HEK293 (cell line): ENCODE data around the gene SRPK1.

Experiments
- CTCF ChIA-PET: fragments of 350-600 bp; formaldehyde crosslinking; extraction: SDS; loops from one replicate; lab custom pipeline; 2021; ENCODE audit warnings: antibody characterized with exemption; lab: Yijun Ruan, JAX
- POLR2A ChIA-PET: fragments of 300-600 bp; formaldehyde crosslinking; extraction: SDS; loops from one replicate; lab custom pipeline; 2020; ENCODE audit warnings: antibody characterized with exemption, inconsistent platforms; lab: Yijun Ruan, JAX
- H3K27ac ChIP-seq: fragments of 200-500 bp; sonication (Bioruptor generic); 2 replicates; pipeline ENCODE4 v1.5.1; 2014; ENCODE audit warnings: low read depth, low read length, control low read depth, inconsistent platforms; ENCODE audit errors: extremely low read depth
- H3K36me3 ChIP-seq, 2 experiments: fragments of 200-500 bp in 1 of 2; sonication (Bioruptor generic) in 1 of 2; 1 replicate in 1 of 2; 2 replicates in 1 of 2; pipeline ENCODE4 v1.5.1; 2014 to 2017; ENCODE audit warnings: inconsistent platforms in 2 of 2, low read length in 2 of 2; ENCODE audit not compliant: control insufficient read depth in 2 of 2, insufficient read depth in 1 of 2
- H3K4me1 ChIP-seq: fragments of 200-500 bp; sonication (Bioruptor generic); 2 replicates; pipeline ENCODE4 v1.5.1; 2014; ENCODE audit warnings: mild to moderate bottlenecking, low read length, inconsistent platforms; ENCODE audit not compliant: control insufficient read depth, insufficient read depth
- H3K4me3 ChIP-seq: 2 replicates; pipeline ENCODE4 v1.5.1; 2011; ENCODE audit warnings: low read depth, mild to moderate bottlenecking, control low read depth, low read length, moderate library complexity
- H3K9me3 ChIP-seq: fragments of 200-500 bp; sonication (Bioruptor generic); 2 replicates; pipeline ENCODE4 v1.5.1; 2014; ENCODE audit warnings: low read depth, low read length, inconsistent platforms; ENCODE audit not compliant: control insufficient read depth, insufficient read depth
- BCL11B ChIP-seq: fragments of 450-650 bp; formaldehyde crosslinking; IDR thresholded peaks from 2 replicates; pipeline ENCODE4 v1.5.1; 2016; ENCODE audit warnings: low read depth, missing biosample characterization, missing genetic modification characterization
- GLIS2 ChIP-seq: fragments of 450-650 bp; formaldehyde crosslinking; IDR thresholded peaks from 2 replicates; pipeline ENCODE4 v1.5.1; 2016; ENCODE audit warnings: missing biosample characterization, missing genetic modification characterization
- HOXA7 ChIP-seq: sonication (generic); formaldehyde crosslinking; IDR thresholded peaks from 2 replicates; pipeline ENCODE4 v1.8.1; 2022; ENCODE audit warnings: missing genetic modification reagents, borderline replicate concordance
- SALL2 ChIP-seq: fragments of 450-650 bp; formaldehyde crosslinking; IDR thresholded peaks from 2 replicates; pipeline ENCODE4 v1.5.0; 2017; ENCODE audit warnings: missing biosample characterization, mild to moderate bottlenecking, missing genetic modification characterization, borderline replicate concordance
- SCRT1 ChIP-seq: fragments of 450-650 bp; formaldehyde crosslinking; IDR thresholded peaks from 2 replicates; pipeline ENCODE4 v1.5.1; 2016; ENCODE audit warnings: missing biosample characterization, missing genetic modification characterization, borderline replicate concordance
- SP2 ChIP-seq: fragments of 450-650 bp; formaldehyde crosslinking; IDR thresholded peaks from 2 replicates; pipeline ENCODE4 v1.5.1; 2016; ENCODE audit warnings: missing biosample characterization, missing genetic modification characterization
- TCF7L2 ChIP-seq: IDR thresholded peaks from 2 replicates; pipeline ENCODE4 v1.6.1; 2011; ENCODE audit warnings: low read depth, mild to moderate bottlenecking, inconsistent platforms, low read length, moderate library complexity, borderline replicate concordance
- ZFP37 ChIP-seq: fragments of 450-650 bp; formaldehyde crosslinking; IDR thresholded peaks from 2 replicates; pipeline ENCODE4 v1.5.1; 2016; ENCODE audit warnings: missing biosample characterization, missing genetic modification characterization
- ZNF211 ChIP-seq: fragments of 450-650 bp; formaldehyde crosslinking; IDR thresholded peaks from 2 replicates; pipeline ENCODE4 v1.5.1; 2016; ENCODE audit warnings: low read depth, missing biosample characterization, missing genetic modification characterization
- ZNF266 ChIP-seq: fragments of 450-650 bp; formaldehyde crosslinking; IDR thresholded peaks from 2 replicates; pipeline ENCODE4 v1.5.1; 2016; ENCODE audit warnings: missing biosample characterization, missing genetic modification characterization, low read depth
- ZNF324 ChIP-seq: fragments of 450-650 bp; formaldehyde crosslinking; IDR thresholded peaks from 2 replicates; pipeline ENCODE4 v1.5.1; 2016; ENCODE audit warnings: missing biosample characterization, missing genetic modification characterization
- ZNF335 ChIP-seq: fragments of 450-650 bp; formaldehyde crosslinking; conservative IDR thresholded peaks from 2 replicates; pipeline ENCODE4 v1.5.1; 2016; ENCODE audit warnings: missing biosample characterization, missing genetic modification characterization
- ZNF549 ChIP-seq: fragments of 450-650 bp; IDR thresholded peaks from 2 replicates; pipeline ENCODE4 v1.5.1; 2018; ENCODE audit warnings: missing biosample characterization, missing genetic modification characterization, mild to moderate bottlenecking, inconsistent platforms, moderate library complexity
- ZNF624 ChIP-seq: fragments of 450-650 bp; formaldehyde crosslinking; IDR thresholded peaks from 2 replicates; pipeline ENCODE4 v1.5.1; 2017; ENCODE audit warnings: missing biosample characterization, missing genetic modification characterization
- ZNF670 ChIP-seq: fragments of 450-650 bp; formaldehyde crosslinking; IDR thresholded peaks from 2 replicates; pipeline ENCODE4 v1.5.1; 2016; ENCODE audit warnings: missing biosample characterization, missing genetic modification characterization, low read depth
- ZNF792 ChIP-seq: fragments of 450-650 bp; formaldehyde crosslinking; IDR thresholded peaks from 2 replicates; pipeline ENCODE4 v1.5.1; 2016; ENCODE audit warnings: missing biosample characterization, missing genetic modification characterization
- TF ChIP-seq, protein P1 (sequence below): fragments of 450-650 bp; formaldehyde crosslinking; IDR thresholded peaks from 2 replicates; pipeline ENCODE4 v1.5.1; 2016; ENCODE audit warnings: missing biosample characterization, missing genetic modification characterization
- TF ChIP-seq, protein P2 (sequence below): fragments of 450-650 bp; formaldehyde crosslinking; IDR thresholded peaks from 2 replicates; pipeline ENCODE4 v1.5.1; 2016; ENCODE audit warnings: missing biosample characterization, missing genetic modification characterization, low read depth
- TF ChIP-seq, protein P3 (sequence below): fragments of 450-650 bp; formaldehyde crosslinking; IDR thresholded peaks from 2 replicates; pipeline ENCODE4 v1.5.1; 2016; ENCODE audit warnings: missing biosample characterization, missing genetic modification characterization
- TF ChIP-seq, protein P4 (sequence below): fragments of 450-650 bp; formaldehyde crosslinking; IDR thresholded peaks from 2 replicates; pipeline ENCODE4 v1.5.1; 2016; ENCODE audit warnings: missing biosample characterization, missing genetic modification characterization

Gene SRPK1

DNA sequence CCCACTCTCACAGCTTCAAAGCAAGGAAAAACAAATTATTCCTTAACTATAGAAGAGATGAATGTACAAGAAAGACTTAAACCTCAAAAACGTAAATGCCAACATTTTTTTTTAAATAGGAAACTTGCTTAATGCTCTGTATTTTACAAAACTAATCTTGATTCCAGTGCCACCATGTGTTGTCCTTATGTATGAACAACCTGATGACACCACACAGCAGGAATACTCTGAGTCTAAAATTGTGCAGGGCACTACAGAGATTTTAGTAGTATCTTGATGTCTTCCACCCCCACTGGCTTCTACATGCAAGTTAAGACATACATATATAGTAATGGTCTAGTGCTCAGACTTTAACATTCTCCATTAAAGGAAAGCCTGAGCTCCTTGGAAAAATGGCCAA, 46.2 kb downstream of the SRPK1 start:
- TF ChIP-seq GLIS2 (tag by site-specific recombination) (no peak), ZNF624 (tag by site-specific recombination) (no peak), ZNF211 (tag by site-specific recombination) (no peak), SP2 (tag by site-specific recombination) (no peak), ZNF324 (tag by site-specific recombination) (no peak), ZNF266 (no peak), SCRT1 (no peak)
- Histone ChIP-seq H3K4me3 (no peak overlapping the region), H3K27ac (no peak overlapping the region), H3K4me1 (no peaks in the 10 kb centered on the region), H3K9me3 (no peaks in the 10 kb centered on the region), H3K36me3 (peaks cover 47 to 73% of the 10 kb centered on the region in 2 experiments)
- ChIA-PET CTCF (interaction anchor here (0.6 to 1.0 kb wide), 3 partner anchors 38 to 321 kb away, joined by 4 read pairs; no protein-coding TSS in a partner anchor), POLR2A (interaction anchor here (0.7 kb wide), 1 partner anchor 237 kb away, joined by 4 read pairs; no protein-coding TSS in a partner anchor)

DNA sequence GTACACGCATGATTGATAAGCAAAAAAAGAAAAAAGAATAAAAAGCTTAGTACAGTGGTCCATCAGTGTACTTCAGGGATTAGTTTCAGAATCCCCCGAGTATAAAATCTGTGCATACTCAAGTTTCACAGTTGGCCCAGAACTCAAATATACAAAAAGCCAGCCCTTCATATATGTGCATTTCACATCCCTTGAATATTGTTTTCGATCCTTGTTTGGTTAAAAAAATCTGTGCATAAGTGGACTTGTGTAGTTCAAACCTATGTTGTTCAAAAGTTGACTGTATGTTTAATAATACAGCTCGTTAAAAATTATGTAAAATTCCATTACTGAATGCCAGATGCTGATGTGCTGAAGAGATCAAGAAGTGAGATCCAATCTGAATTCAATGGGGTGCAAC, 61.5 kb downstream of the SRPK1 start:
- ChIA-PET CTCF (interaction anchor here (0.6 kb wide), 1 partner anchor 236 kb away, joined by 5 read pairs; no protein-coding TSS in a partner anchor), POLR2A (interaction anchor here (0.6 kb wide), 1 partner anchor 74 kb away, joined by 4 read pairs; no protein-coding TSS in a partner anchor)
- TF ChIP-seq BCL11B (tag by site-specific recombination) (no peak), ZFP37 (tag by site-specific recombination) (no peak)
- TF ChIP-seq, protein P1, sequence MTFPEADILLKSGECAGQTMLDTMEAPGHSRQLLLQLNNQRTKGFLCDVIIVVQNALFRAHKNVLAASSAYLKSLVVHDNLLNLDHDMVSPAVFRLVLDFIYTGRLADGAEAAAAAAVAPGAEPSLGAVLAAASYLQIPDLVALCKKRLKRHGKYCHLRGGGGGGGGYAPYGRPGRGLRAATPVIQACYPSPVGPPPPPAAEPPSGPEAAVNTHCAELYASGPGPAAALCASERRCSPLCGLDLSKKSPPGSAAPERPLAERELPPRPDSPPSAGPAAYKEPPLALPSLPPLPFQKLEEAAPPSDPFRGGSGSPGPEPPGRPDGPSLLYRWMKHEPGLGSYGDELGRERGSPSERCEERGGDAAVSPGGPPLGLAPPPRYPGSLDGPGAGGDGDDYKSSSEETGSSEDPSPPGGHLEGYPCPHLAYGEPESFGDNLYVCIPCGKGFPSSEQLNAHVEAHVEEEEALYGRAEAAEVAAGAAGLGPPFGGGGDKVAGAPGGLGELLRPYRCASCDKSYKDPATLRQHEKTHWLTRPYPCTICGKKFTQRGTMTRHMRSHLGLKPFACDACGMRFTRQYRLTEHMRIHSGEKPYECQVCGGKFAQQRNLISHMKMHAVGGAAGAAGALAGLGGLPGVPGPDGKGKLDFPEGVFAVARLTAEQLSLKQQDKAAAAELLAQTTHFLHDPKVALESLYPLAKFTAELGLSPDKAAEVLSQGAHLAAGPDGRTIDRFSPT (tag by site-specific recombination): no peak
- TF ChIP-seq, protein P2, sequence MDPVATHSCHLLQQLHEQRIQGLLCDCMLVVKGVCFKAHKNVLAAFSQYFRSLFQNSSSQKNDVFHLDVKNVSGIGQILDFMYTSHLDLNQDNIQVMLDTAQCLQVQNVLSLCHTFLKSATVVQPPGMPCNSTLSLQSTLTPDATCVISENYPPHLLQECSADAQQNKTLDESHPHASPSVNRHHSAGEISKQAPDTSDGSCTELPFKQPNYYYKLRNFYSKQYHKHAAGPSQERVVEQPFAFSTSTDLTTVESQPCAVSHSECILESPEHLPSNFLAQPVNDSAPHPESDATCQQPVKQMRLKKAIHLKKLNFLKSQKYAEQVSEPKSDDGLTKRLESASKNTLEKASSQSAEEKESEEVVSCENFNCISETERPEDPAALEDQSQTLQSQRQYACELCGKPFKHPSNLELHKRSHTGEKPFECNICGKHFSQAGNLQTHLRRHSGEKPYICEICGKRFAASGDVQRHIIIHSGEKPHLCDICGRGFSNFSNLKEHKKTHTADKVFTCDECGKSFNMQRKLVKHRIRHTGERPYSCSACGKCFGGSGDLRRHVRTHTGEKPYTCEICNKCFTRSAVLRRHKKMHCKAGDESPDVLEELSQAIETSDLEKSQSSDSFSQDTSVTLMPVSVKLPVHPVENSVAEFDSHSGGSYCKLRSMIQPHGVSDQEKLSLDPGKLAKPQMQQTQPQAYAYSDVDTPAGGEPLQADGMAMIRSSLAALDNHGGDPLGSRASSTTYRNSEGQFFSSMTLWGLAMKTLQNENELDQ (tag by site-specific recombination): no peak
- Histone ChIP-seq H3K27ac (no peak overlapping the region), H3K4me1 (no peaks in the 10 kb centered on the region), H3K4me3 (no peak overlapping the region), H3K9me3 (no peaks in the 10 kb centered on the region), H3K36me3 (peaks cover 59 to 92% of the 10 kb centered on the region in 2 experiments)

DNA sequence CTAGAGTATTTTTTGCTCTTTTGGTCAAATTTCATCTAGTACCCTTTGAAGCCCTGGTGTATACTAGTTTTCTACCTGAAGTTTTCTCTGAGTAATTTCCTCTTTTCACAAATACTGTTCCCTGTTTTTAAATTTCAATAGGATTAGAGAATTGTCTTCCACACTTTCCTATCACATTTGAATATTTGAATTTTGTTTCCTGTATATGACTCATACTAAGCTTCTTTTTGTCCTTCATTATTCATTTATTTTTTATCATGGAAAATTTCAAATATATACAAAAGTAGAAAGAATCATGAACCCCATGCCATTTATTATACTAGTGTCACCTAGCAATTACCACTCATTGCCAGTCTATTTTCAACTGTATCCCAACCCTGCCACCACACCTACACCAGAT, 63.0 kb downstream of the SRPK1 start:
- POLR2A ChIA-PET: no interaction called here
- Histone ChIP-seq H3K4me1 (no peaks in the 10 kb centered on the region), H3K9me3 (no peaks in the 10 kb centered on the region), H3K27ac (no peak overlapping the region)
- TF ChIP-seq SALL2 (tag by site-specific recombination) (no peak), ZNF792 (no peak), TCF7L2 (no peak), HOXA7 (CRISPR knock-in tag) (no peak), ZNF670 (tag by site-specific recombination) (no peak), ZNF335 (tag by site-specific recombination) (no peak), ZNF549 (no peak)
- TF ChIP-seq, protein P3, sequence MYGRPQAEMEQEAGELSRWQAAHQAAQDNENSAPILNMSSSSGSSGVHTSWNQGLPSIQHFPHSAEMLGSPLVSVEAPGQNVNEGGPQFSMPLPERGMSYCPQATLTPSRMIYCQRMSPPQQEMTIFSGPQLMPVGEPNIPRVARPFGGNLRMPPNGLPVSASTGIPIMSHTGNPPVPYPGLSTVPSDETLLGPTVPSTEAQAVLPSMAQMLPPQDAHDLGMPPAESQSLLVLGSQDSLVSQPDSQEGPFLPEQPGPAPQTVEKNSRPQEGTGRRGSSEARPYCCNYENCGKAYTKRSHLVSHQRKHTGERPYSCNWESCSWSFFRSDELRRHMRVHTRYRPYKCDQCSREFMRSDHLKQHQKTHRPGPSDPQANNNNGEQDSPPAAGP (tag by site-specific recombination): no peak
- TF ChIP-seq, protein P4, sequence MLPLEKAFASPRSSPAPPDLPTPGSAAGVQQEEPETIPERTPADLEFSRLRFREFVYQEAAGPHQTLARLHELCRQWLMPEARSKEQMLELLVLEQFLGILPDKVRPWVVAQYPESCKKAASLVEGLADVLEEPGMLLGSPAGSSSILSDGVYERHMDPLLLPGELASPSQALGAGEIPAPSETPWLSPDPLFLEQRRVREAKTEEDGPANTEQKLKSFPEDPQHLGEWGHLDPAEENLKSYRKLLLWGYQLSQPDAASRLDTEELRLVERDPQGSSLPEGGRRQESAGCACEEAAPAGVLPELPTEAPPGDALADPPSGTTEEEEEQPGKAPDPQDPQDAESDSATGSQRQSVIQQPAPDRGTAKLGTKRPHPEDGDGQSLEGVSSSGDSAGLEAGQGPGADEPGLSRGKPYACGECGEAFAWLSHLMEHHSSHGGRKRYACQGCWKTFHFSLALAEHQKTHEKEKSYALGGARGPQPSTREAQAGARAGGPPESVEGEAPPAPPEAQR (tag by site-specific recombination): no peak
- TF ChIP-seq, all 188 proteins: peak for 0
- Histone ChIP-seq H3K36me3 (peaks cover 64 to 100% of the 10 kb centered on the region in 2 experiments), H3K4me3 (no peak overlapping the region)
- CTCF ChIA-PET: interaction anchor here (0.8 kb wide), 1 partner anchor 11 kb away, joined by 3 read pairs; no protein-coding TSS in a partner anchor
